GM23338 (cell line): ENCODE results near the gene RAB3IL1. TPM values are rescaled to one million over a fixed set of nuclear protein-coding genes. Genes with fewer than 3 reads are reported as not detected.

Source experiments
- ATAC-seq: fragments of 200-7000 bp; cut with Tn5 transposase; 3 replicates; pipeline ENCODE4 v1.9.1; 2020
- DNase-seq: peaks from one replicate; pipeline ENCODE4 v3.0.0-alpha.2; 2015; ENCODE audit warnings: low spot score
- H2AFZ ChIP-seq: fragments of 200-600 bp; sonication (generic); 2 replicates; pipeline ENCODE4 v1.8.0; 2016; ENCODE audit warnings: antibody characterized with exemption, mild to moderate bottlenecking, moderate library complexity
- H3F3A ChIP-seq: fragments of 200-600 bp; sonication (generic); replicated peaks from 2 replicates; pipeline ENCODE4 v1.8.0; 2017; ENCODE audit warnings: antibody characterized with exemption, mixed run types, low read depth
- H3K27ac ChIP-seq: fragments of 200-600 bp; sonication (generic); 2 replicates; pipeline ENCODE4 v1.6.1; 2016; ENCODE audit warnings: low read depth
- H3K27me3 ChIP-seq: fragments of 200-600 bp; sonication (generic); 2 replicates; pipeline ENCODE4 v1.8.0; 2016; ENCODE audit warnings: mild to moderate bottlenecking, mixed run types, moderate library complexity; ENCODE audit not compliant: insufficient read depth
- H3K36me3 ChIP-seq: fragments of 200-600 bp; sonication (generic); 2 replicates; pipeline ENCODE4 v1.8.0; 2016; ENCODE audit warnings: mild to moderate bottlenecking; ENCODE audit not compliant: insufficient read depth
- H3K4me1 ChIP-seq: fragments of 200-600 bp; sonication (generic); 2 replicates; pipeline ENCODE4 v1.8.0; 2016; ENCODE audit warnings: mild to moderate bottlenecking, moderate library complexity; ENCODE audit not compliant: insufficient read depth
- H3K4me2 ChIP-seq: fragments of 200-600 bp; sonication (generic); 2 replicates; pipeline ENCODE4 v1.7.1; 2017; ENCODE audit warnings: mixed run types
- H3K4me3 ChIP-seq: fragments of 200-600 bp; sonication (generic); 2 replicates; pipeline ENCODE4 v1.6.1; 2016; ENCODE audit warnings: mixed run types
- H3K79me2 ChIP-seq: fragments of 200-600 bp; sonication (generic); replicated peaks from 2 replicates; pipeline ENCODE4 v1.8.0; 2017; ENCODE audit warnings: mild to moderate bottlenecking; ENCODE audit not compliant: insufficient read depth
- H3K9me2 ChIP-seq: fragments of 200-600 bp; sonication (generic); 2 replicates; pipeline ENCODE4 v1.8.0; 2017; ENCODE audit not compliant: insufficient read depth
- H4K20me1 ChIP-seq: fragments of 200-600 bp; sonication (generic); replicated peaks from 2 replicates; pipeline ENCODE4 v1.8.0; 2017; ENCODE audit warnings: mild to moderate bottlenecking; ENCODE audit not compliant: insufficient read depth
- H3K27ac Mint-ChIP-seq: 2 replicates; pipeline ENCODE4 v1.8.0; 2020; ENCODE audit warnings: inconsistent platforms, mild to moderate bottlenecking, moderate library complexity, mixed read lengths
- H3K27me3 Mint-ChIP-seq: 3 replicates; pipeline ENCODE4 v1.8.0; 2022; ENCODE audit warnings: low read depth, mild to moderate bottlenecking, moderate library complexity, mixed read lengths, inconsistent platforms; ENCODE audit not compliant: insufficient read depth, poor library complexity
- H3K36me3 Mint-ChIP-seq: 3 replicates; pipeline ENCODE4 v1.8.0; 2021; ENCODE audit warnings: low read depth, mild to moderate bottlenecking, inconsistent platforms, moderate library complexity, mixed read lengths
- H3K4me1 Mint-ChIP-seq: 3 replicates; pipeline ENCODE4 v1.8.0; 2020; ENCODE audit warnings: mild to moderate bottlenecking, inconsistent platforms, mixed read lengths
- H3K4me3 Mint-ChIP-seq: 3 replicates; pipeline ENCODE4 v1.8.0; 2021; ENCODE audit warnings: moderate library complexity, mild to moderate bottlenecking, inconsistent platforms, mixed read lengths
- H3K9me3 Mint-ChIP-seq: 3 replicates; pipeline ENCODE4 v1.8.0; 2020; ENCODE audit warnings: moderate library complexity, mild to moderate bottlenecking, inconsistent platforms, mixed read lengths
- CREB1 ChIP-seq: fragments of 250-450 bp; sonication (Bioruptor Pico); IDR thresholded peaks from 2 replicates; pipeline ENCODE4 v1.5.0; 2020; ENCODE audit warnings: low read depth, mild to moderate bottlenecking, moderate library complexity
- CTCF ChIP-seq, 2 experiments: fragments of 200-600 bp in 1 of 2; sonication (generic) in 1 of 2; conservative IDR thresholded peaks; 2 replicates each; pipeline versions ENCODE4 v1.5.1 to v1.6.1; 2016 to 2017; ENCODE audit warnings: antibody characterized with exemption in 2 of 2, low read depth in 2 of 2, mild to moderate bottlenecking in 2 of 2, moderate library complexity in 1 of 2
- ETS1 ChIP-seq: IDR thresholded peaks from 2 replicates; pipeline ENCODE4 v1.6.1; 2016; ENCODE audit warnings: antibody characterized with exemption
- EZH2 ChIP-seq: fragments of 200-600 bp; sonication (generic); IDR thresholded peaks from one replicate; pipeline ENCODE4 v1.8.0; 2017; ENCODE audit warnings: antibody characterized with exemption, mild to moderate bottlenecking, low read depth; ENCODE audit not compliant: unreplicated experiment
- EZH2phosphoT487 ChIP-seq: fragments of 200-600 bp; sonication (generic); IDR thresholded peaks from one replicate; pipeline ENCODE4 v1.8.1; 2018; ENCODE audit warnings: antibody characterized with exemption; ENCODE audit not compliant: unreplicated experiment
- JUNB ChIP-seq: IDR thresholded peaks from one replicate; pipeline ENCODE4 v1.6.1; 2016; ENCODE audit warnings: antibody characterized with exemption; ENCODE audit not compliant: unreplicated experiment
- NANOG ChIP-seq: IDR thresholded peaks from 2 replicates; pipeline ENCODE4 v1.6.1; 2016; ENCODE audit warnings: antibody characterized with exemption, borderline replicate concordance
- POLR2AphosphoS5 ChIP-seq: IDR thresholded peaks from 2 replicates; pipeline ENCODE4 v1.6.1; 2016; ENCODE audit warnings: antibody characterized with exemption, low read depth
- REST ChIP-seq: IDR thresholded peaks from one replicate; pipeline ENCODE4 v1.6.1; 2018; ENCODE audit warnings: antibody characterized with exemption; ENCODE audit not compliant: unreplicated experiment
- ZNF114 ChIP-seq: fragments of 250-450 bp; sonication (Bioruptor Pico); IDR thresholded peaks from 2 replicates; pipeline ENCODE4 v1.5.0; 2020; ENCODE audit warnings: mild to moderate bottlenecking, moderate library complexity
- ZNF331 ChIP-seq: fragments of 250-450 bp; sonication (Bioruptor Pico); IDR thresholded peaks from 2 replicates; pipeline ENCODE4 v1.5.0; 2020; ENCODE audit warnings: low read depth, mild to moderate bottlenecking, moderate library complexity
- ZNF462 ChIP-seq: fragments of 250-450 bp; sonication (Bioruptor Pico); IDR thresholded peaks from 2 replicates; pipeline ENCODE4 v1.5.0; 2020; ENCODE audit warnings: mild to moderate bottlenecking, moderate library complexity
- polyA plus RNA-seq: library from polyadenylated mRNA; unstranded; fragments of >200 nt; fragmentation: Nextera tagmentation; extraction: Ambion mirVana; gene quantifications from 2 replicates; pipeline ENCODE4 v1.2.1, GENCODE V29; 2016
- total RNA-seq: library from RNA; depleted of rRNA; stranded (reverse); fragments of >200 nt; shearing (Covaris generic); gene quantifications from 2 replicates; pipeline ENCODE4 v1.2.3, GENCODE V29; 2014

The RAB3IL1 gene
- total and polyA plus RNA-seq, 2 experiments from 2014 or later, result 2.7 to 3.4 TPM

GRCh38 chr11:61887839-61888494 lies 29.4 kb downstream of the RAB3IL1 start (continued):
- no peak for TF ChIP-seq ZNF462
- no peak for TF ChIP-seq CREB1 (CRISPR knock-in tag)
- TF ChIP-seq ZNF331, result no peak
- TF ChIP-seq POLR2AphosphoS5, result no peak
- TF ChIP-seq ZNF114 (CRISPR knock-in tag), result no peak

- H3K79me2 ChIP-seq, result peaks cover 13% of the 10 kb centered on the region
- no peaks in the 10 kb centered on the region for H3K36me3 ChIP-seq
- no peaks in the 10 kb centered on the region for H3K9me2 ChIP-seq
- H3K4me2 ChIP-seq, result no peak overlapping the region
- H3K4me3 Mint-ChIP-seq, result no peak overlapping the region
- H3K9me3 Mint-ChIP-seq, result no peaks in the 10 kb centered on the region
- no peak overlapping the region for H3K4me3 ChIP-seq
- H4K20me1 ChIP-seq, result no peaks in the 10 kb centered on the region; the same call in 1 of the 2 replicates
- no peaks in the 10 kb centered on the region for H3F3A ChIP-seq
- ATAC-seq (no peak), DNase-seq (no peak)
- H3K27ac Mint-ChIP-seq, result no peak overlapping the region
- peaks cover 7% of the 10 kb centered on the region for H3K36me3 Mint-ChIP-seq
- H3K4me1 Mint-ChIP-seq, result peaks cover 13% of the 10 kb centered on the region
- no peak overlapping the region for H2AFZ ChIP-seq
- peaks cover 3% of the 10 kb centered on the region for H3K4me1 ChIP-seq
- no peaks in the 10 kb centered on the region for H3K27me3 ChIP-seq
- no peak overlapping the region for H3K27ac ChIP-seq
- peaks cover 3% of the 10 kb centered on the region for H3K27me3 Mint-ChIP-seq
- TF ChIP-seq NANOG (no peak), ZNF114 (CRISPR knock-in tag) (no peak), CREB1 (CRISPR knock-in tag) (no peak), REST (no peak), EZH2 (no peak), ZNF331 (no peak), ETS1 (no peak), EZH2phosphoT487 (no peak), CTCF (conservative IDR thresholded peaks at IDR 0.05; ENCODE audit: low read depth in 2 of 2) (no peak), JUNB (no peak)
These were observed 30.7 kb downstream of the RAB3IL1 start for GRCh38 chr11:61886643-61887042.
